Stimulated activated CD8-positive, alpha-beta memory T cell treated with anti-CD3 and anti-CD28 coated beads, Interleukin-15, amount 100 ng/mL, for 24 hours (primary cell): ENCODE data around the gene ACO1.
"Not testable (repeated sequence)": the region's sequence is repeated elsewhere in the genome, so short reads cannot be mapped to it uniquely, and the experiment has no call there.

Source experiments
- DNase-seq: peaks from one replicate; pipeline ENCODE4 v3.0.0-alpha.2; 2020; ENCODE audit warnings: low read depth

The ACO1 gene

DNA sequence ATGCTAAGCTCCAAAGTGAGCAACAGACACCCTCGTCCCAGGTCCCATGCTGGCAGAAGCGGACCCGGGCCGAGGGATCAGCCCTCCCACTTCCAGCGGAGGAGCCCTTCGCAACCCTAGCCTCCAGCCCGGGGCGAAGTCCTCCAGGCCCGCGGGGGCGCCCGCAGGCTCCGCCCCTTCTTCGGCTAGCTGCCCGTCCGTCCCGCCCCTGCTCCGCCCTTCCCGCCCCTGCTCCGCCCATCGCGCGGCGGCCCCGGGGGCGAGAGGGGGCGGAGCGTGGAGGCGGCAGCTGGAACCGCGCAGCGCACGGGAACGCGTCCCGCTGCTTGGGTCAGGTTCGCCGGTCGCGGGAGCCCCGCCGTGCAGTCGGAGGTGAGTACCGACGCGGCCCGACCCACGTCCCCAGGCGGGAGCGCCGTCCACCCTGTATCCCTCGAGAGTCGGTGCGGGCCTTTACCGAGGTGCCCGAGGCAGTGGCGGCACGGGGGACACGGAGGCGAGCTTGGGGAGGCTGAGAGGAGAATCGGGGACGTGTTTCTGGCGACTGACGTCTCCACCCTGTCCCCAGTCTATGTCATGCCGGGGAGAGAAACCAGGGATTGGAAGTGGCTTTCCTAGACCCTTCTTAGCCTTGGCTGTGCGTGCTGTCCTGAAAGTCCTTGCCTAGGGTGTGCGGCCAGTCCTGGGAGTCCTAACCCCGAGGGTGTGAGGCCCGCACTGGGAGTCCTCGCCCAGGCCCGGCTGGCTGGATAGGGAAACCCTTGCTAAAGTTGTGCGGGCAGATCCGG, at the start of gene ACO1:
Gene ACO1 (plus strand): TSS at position 280 of the 788 bp plus-strand sequence. CDS start 20,864 bp downstream, outside the sequence.
- DNase-seq: peak; percentile 72

GRCh38 chr9:32334916-32335895, 49.2 kb upstream of the ACO1 start:
- no peak for DNase-seq

DNA sequence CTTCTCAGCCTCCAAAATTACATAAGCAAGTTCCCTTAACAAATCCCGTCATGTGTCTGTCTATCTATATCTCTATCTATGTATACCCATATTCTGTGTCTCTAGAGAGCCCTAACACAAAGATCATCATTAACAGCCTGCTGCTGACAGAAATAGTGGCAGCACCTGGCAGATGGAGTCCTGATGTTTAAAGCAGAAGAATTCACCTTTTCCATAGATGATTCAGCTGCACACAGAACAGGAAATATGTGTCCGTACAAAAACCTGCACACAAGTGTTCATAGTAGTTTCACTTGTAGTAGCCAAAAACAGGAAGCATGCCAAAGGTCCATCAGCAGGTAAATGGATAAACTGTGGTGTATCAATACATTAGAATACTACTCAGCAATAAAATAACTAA, 45.0 kb upstream of the ACO1 start:
- DNase-seq: no peak

GRCh38 chr9:32340361-32340760, 44.1 kb upstream of the ACO1 start:
- no peak for DNase-seq

- DNase-seq: no peak
Observed at GRCh38 chr9:32344551-32345182, 39.8 kb upstream of the ACO1 start.

DNA sequence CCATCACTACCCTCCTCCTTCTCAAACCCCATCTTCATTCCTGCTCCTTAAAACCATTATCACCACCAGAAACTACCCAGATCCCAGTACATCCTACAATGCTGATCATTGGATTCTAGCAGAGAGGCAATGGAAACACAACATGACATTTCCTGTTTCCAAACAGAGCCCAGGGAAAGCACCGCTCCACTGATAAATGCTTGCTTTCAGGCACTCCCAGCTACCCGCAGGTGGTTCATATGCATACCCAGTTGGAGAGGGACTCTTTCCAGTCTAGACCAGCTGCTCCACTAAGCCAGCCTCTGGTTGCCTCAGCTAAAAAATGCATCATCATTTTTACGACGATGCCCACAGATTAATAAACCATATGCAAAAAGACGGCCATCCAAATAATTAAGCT, 39.2 kb upstream of the ACO1 start:
- no peak for DNase-seq

DNA sequence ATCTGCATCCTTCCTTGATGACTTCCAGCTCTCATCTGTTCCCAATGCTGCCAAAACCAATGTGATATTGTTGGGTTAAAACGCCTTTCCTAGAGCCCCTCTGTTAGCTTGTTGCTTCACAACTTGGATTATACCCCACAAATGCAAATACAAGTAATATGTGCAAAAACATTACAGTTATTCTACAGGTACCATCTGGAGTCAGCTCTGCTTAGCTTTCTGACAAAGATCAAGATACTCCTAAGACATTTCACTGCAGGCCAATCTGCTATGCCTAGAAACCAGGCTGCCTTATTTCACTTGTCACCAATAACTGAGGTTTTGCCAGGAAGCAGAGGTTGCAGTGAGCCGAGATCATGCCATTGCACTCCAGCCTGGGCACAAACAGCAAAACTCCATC, 36.9 kb upstream of the ACO1 start:
- DNase-seq: no peak

GRCh38 chr9:32348106-32348695, 36.2 kb upstream of the ACO1 start:
- DNase-seq: no peak

- DNase-seq: no peak
Observed at GRCh38 chr9:32349013-32349412, 35.4 kb upstream of the ACO1 start.

- DNase-seq: no peak
Observed at GRCh38 chr9:32350682-32351081, 33.8 kb upstream of the ACO1 start.

- no peak for DNase-seq
Observed at GRCh38 chr9:32351845-32352244, 32.6 kb upstream of the ACO1 start.

DNA sequence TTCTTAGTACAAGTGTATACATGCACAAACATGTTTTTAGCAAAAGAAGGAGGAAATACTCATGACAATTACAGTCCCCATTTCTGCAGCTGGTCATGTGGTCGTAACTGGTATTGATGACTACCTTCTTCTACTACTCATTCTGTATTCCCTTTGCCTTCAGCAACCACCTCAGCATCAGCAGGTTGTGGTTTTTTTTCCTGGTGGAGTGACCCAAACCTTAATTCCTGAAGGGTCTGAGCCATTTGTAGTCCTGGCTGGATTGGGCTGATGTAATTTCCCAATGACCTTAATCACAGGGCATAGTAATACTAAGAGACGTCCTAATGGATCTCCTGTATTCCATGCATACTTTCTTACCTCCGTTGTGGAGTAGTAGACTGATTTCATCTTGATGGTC, 31.0 kb upstream of the ACO1 start:
- DNase-seq: not testable (repeated sequence)

- DNase-seq: no peak
Observed at GRCh38 chr9:32359452-32359851, 25.0 kb upstream of the ACO1 start.

DNA sequence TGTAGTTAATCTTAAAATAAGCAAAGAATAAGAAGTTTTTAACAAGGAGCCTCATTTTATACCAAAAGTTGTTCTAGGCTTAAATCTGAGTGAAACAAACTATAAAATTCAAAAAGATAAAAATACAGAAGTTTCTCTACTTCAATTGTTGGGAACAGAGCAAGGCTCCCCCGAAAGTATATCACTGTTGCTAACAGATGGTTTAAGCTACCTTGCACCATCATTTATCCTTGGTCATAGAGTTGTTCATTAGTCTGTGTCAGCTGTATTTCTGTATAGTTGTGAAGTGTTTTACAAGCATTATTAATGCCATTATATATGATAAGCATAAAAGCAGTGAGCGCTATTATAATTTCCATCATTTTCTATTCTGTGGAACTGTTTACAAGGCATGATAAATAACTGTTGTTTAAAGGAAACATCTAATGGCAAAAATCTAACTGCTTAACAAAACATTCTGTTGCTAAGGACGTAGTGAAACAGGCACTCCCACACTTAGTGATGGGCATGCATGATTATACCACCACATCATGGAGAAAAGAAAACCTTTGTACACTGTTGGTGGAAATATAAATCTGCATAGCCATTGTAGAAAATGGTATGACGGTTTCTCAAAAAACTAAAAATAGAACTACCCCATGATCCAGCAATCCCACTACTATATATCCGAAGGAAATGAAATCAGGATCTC, 23.3 kb upstream of the ACO1 start:
- DNase-seq: no peak

DNA sequence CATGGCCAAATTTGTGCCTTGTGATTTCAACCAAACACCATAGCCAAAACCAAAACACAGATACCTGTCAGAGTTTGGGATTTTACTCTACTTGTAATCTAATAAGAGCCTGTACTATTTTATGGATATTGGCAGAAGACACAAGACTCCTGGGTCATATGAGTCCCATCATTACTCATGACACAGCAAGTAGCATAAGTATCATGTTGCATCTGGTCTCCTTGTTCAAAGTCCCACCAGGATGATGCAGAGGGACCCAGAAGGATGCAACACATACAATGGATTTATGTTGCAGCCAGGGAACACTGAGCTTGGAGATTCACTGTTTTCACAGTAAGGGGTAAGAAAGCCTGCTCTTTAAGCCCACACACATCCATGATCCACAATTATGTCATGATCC, 13.2 kb upstream of the ACO1 start:
- DNase-seq: no peak

DNA sequence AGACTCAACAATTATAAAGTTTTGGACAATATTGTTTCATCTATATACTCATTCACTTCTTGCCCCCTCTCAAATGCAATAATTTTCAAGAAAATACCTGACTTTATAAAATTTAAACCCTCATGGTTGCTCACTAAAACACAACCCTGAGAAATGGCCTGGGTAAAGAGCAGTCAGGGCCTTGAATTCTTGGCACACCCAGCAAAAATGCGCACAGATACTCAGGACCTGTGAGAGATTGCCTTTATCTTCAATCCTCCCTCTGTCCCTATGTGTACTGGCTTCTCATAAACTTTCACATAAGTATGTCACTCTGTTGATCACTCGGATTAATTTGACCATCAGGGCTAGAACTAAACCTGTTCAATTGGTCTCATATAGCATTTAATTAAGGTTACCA, 12.8 kb upstream of the ACO1 start:
- no peak for DNase-seq

DNA sequence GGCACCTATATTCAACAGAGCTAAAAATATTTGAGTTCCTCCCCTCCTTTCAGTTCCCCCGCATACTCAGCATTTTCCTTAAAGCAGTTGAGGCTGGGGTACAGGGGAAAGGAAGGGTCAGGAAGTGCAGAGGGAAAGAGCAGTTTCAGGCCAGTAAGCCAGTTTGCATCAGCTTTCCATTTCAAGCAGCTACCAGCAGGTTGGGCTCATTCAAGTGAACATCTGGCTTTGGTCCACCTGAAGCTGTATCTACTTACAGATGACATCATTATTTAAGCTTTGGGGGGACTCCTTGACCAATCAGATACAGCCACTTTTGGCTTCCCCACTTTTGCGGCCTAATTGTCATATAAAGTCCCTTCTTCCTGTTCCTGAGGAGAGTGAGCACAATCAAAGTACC, 8.2 kb upstream of the ACO1 start:
- no peak for DNase-seq

DNA sequence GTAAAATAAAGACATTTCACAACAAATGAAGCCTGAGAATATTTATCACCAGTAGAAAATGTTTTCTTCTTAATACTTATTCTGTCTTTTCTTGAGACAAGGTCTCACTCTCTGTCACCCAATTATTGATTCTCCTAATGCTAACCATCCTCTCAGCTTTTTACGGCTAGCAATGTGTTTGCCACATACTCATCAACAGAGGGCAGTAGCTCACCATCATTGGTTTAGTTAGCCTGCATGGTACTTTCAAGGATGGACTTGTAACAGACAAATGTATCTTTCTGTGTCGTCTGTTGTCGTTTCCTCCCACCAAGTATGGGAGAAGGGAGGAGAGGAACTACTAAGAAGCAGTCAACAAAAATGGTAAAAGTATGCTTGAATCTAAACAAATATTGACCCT, 5.9 kb upstream of the ACO1 start:
- no peak for DNase-seq

DNA sequence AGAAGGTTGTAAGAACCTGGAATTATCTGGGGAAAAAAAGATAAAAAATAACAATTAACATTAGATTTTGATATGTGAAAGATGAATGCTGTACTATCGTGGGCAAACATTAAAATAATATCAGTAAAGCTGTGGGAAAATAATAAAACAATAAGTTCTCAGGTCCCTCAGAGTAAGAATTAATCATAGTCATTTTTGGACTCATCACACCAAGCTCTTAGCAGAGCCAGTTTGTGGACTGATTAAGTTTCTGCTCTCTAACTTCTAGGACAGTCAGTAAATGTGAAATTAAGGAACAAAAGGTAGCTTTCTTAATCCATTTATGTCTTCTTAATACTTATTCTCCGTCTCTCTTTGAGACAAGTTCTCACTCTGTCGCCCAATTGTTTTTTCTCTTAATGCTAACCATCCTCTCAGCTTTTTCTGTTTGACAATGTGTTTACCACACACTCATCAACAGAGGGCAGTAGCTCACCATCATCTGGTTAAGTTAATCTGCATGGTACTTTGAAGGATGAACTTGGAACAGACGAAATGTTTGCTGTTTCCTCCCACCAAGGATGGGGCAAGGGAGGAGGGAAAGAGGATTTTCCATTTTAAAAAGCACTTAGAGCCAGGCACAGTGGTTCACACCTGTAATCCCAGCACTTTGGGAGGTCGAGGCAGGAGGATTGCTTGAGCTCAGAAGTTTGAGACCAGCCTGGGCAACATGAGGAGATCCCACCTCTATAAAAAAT, 5.3 kb upstream of the ACO1 start:
- DNase-seq: no peak

- DNase-seq: no peak
Observed at GRCh38 chr9:32380944-32381343, 3.5 kb upstream of the ACO1 start.
